ENCODE data around the gene DHFR.

DHFR gene

GRCh38 chr5:80696450-80696849 is 41.7 kb upstream of the DHFR start:
- H4K20me1 ChIP-seq (ENCODE audit: insufficient read depth, low read length), result no peaks in the 10 kb centered on the region
- no peak overlapping the region for H2AFZ ChIP-seq (ENCODE audit: low read depth, low read length)
- peaks cover 22% of the 10 kb centered on the region; the same call in 1 of the 2 replicates for H3K36me3 ChIP-seq (ENCODE audit: insufficient read depth, low read length)
- H3K4me3 ChIP-seq (ENCODE audit: low read depth in 1 of 2, low read length in 2 of 2), result no peak overlapping the region
- H3K79me2 ChIP-seq (ENCODE audit: insufficient read depth, low read length), result peaks cover 2% of the 10 kb centered on the region
- H3K9me3 ChIP-seq (ENCODE audit: insufficient read depth, low read length, severe bottlenecking), result no peaks in the 10 kb centered on the region
- no peak overlapping the region for H3K27ac ChIP-seq (ENCODE audit: low read length)
- ATAC-seq (ENCODE audit: insufficient read depth, low read depth) (no peak), DNase-seq (no peak)
- H3K4me2 ChIP-seq (ENCODE audit: insufficient read depth, low read length), result no peak overlapping the region
- H3K27me3 ChIP-seq (ENCODE audit: insufficient read depth, low read length, poor library complexity), result no peaks in the 10 kb centered on the region
- H3K4me1 ChIP-seq (ENCODE audit: insufficient read depth, low read length), result no peaks in the 10 kb centered on the region
- H3K9ac ChIP-seq (ENCODE audit: low read depth, low read length), result no peak overlapping the region
- TF ChIP-seq CTCF (IDR thresholded peaks at IDR 0.05; ENCODE audit: borderline replicate concordance, extremely low read depth, low read length, poor library complexity, severe bottlenecking) (no peak), EZH2 (IDR thresholded peaks at IDR 0.05; ENCODE audit: borderline replicate concordance, low read depth, low read length, severe bottlenecking) (no peak)

- no peaks in the 10 kb centered on the region for H3K9me3 ChIP-seq (ENCODE audit: insufficient read depth, low read length, severe bottlenecking)
- peaks cover 2% of the 10 kb centered on the region for H3K79me2 ChIP-seq (ENCODE audit: insufficient read depth, low read length)
- no peak overlapping the region for H3K4me2 ChIP-seq (ENCODE audit: insufficient read depth, low read length)
- peaks cover 22% of the 10 kb centered on the region; the same call in 1 of the 2 replicates for H3K36me3 ChIP-seq (ENCODE audit: insufficient read depth, low read length)
- H3K9ac ChIP-seq (ENCODE audit: low read depth, low read length), result no peak overlapping the region
- DNase-seq (no peak), ATAC-seq (ENCODE audit: insufficient read depth, low read depth) (no peak)
- H3K27ac ChIP-seq (ENCODE audit: low read length), result peak overlapping the region; percentile 22; the same call in 1 of the 2 replicates
- H3K27me3 ChIP-seq (ENCODE audit: insufficient read depth, low read length, poor library complexity), result no peaks in the 10 kb centered on the region
- H4K20me1 ChIP-seq (ENCODE audit: insufficient read depth, low read length), result no peaks in the 10 kb centered on the region
- H3K4me3 ChIP-seq (ENCODE audit: low read depth in 1 of 2, low read length in 2 of 2), result no peak overlapping the region
- no peak overlapping the region for H2AFZ ChIP-seq (ENCODE audit: low read depth, low read length)
- no peaks in the 10 kb centered on the region for H3K4me1 ChIP-seq (ENCODE audit: insufficient read depth, low read length)
- TF ChIP-seq CTCF (IDR thresholded peaks at IDR 0.05; ENCODE audit: borderline replicate concordance, extremely low read depth, low read length, poor library complexity, severe bottlenecking) (no peak), EZH2 (IDR thresholded peaks at IDR 0.05; ENCODE audit: borderline replicate concordance, low read depth, low read length, severe bottlenecking) (no peak)
Observed at GRCh38 chr5:80695666-80696065, 40.9 kb upstream of the DHFR start.

GRCh38 chr5:80689627-80690026 is 34.8 kb upstream of the DHFR start:
- H3K27ac ChIP-seq (ENCODE audit: low read length), result no peak overlapping the region
- H4K20me1 ChIP-seq (ENCODE audit: insufficient read depth, low read length), result no peaks in the 10 kb centered on the region
- H3K9me3 ChIP-seq (ENCODE audit: insufficient read depth, low read length, severe bottlenecking), result no peaks in the 10 kb centered on the region
- no peak overlapping the region for H3K4me3 ChIP-seq (ENCODE audit: low read depth in 1 of 2, low read length in 2 of 2)
- H2AFZ ChIP-seq (ENCODE audit: low read depth, low read length), result no peak overlapping the region
- no peak overlapping the region for H3K4me2 ChIP-seq (ENCODE audit: insufficient read depth, low read length)
- no peaks in the 10 kb centered on the region for H3K27me3 ChIP-seq (ENCODE audit: insufficient read depth, low read length, poor library complexity)
- H3K4me1 ChIP-seq (ENCODE audit: insufficient read depth, low read length), result no peaks in the 10 kb centered on the region
- no peak overlapping the region for H3K9ac ChIP-seq (ENCODE audit: low read depth, low read length)
- TF ChIP-seq CTCF (IDR thresholded peaks at IDR 0.05; ENCODE audit: borderline replicate concordance, extremely low read depth, low read length, poor library complexity, severe bottlenecking) (no peak), EZH2 (IDR thresholded peaks at IDR 0.05; ENCODE audit: borderline replicate concordance, low read depth, low read length, severe bottlenecking) (no peak)
- ATAC-seq (ENCODE audit: insufficient read depth, low read depth) (no peak), DNase-seq (no peak)
- H3K79me2 ChIP-seq (ENCODE audit: insufficient read depth, low read length), result peaks cover 6% of the 10 kb centered on the region; the same call in 1 of the 2 replicates
- no peaks in the 10 kb centered on the region; the same call in 1 of the 2 replicates for H3K36me3 ChIP-seq (ENCODE audit: insufficient read depth, low read length)
